Brain microvascular endothelial cell (primary cell): ENCODE data around the gene EFNB2.

Source experiments
- DNase-seq: peaks from one replicate; pipeline ENCODE4 v3.0.0-alpha.2; 2020
- H3K27ac ChIP-seq: fragments of 250-450 bp; sonication (Bioruptor Pico); 2 replicates; pipeline ENCODE4 v1.5.1; 2020; ENCODE audit warnings: mild to moderate bottlenecking, moderate library complexity
- H3K27me3 ChIP-seq: fragments of 250-450 bp; sonication (Bioruptor Pico); replicated peaks from 2 replicates; pipeline ENCODE4 v1.5.1; 2020; ENCODE audit warnings: mild to moderate bottlenecking
- H3K36me3 ChIP-seq: fragments of 250-450 bp; sonication (Bioruptor Pico); replicated peaks from 2 replicates; pipeline ENCODE4 v1.5.1; 2020; ENCODE audit warnings: mild to moderate bottlenecking
- H3K4me3 ChIP-seq: 2 replicates; pipeline ENCODE4 v1.5.1; 2011; ENCODE audit warnings: low read depth, mild to moderate bottlenecking, control low read depth, low read length, moderate library complexity
- in situ Hi-C: cut with HindIII; loops from 2 replicates; pipeline ENCODE4 v1.10.0; 2017; ENCODE audit warnings: low sequenced_read_pairs, low pct_ligation_motif_present
- TF ChIP-seq, protein P1 (sequence below): IDR thresholded peaks from 2 replicates; pipeline ENCODE4 v1.5.1; 2011; ENCODE audit warnings: low read depth, mild to moderate bottlenecking, moderate library complexity, low read length, control low read depth, inconsistent platforms; ENCODE audit errors: missing control alignments

EFNB2 gene

DNA sequence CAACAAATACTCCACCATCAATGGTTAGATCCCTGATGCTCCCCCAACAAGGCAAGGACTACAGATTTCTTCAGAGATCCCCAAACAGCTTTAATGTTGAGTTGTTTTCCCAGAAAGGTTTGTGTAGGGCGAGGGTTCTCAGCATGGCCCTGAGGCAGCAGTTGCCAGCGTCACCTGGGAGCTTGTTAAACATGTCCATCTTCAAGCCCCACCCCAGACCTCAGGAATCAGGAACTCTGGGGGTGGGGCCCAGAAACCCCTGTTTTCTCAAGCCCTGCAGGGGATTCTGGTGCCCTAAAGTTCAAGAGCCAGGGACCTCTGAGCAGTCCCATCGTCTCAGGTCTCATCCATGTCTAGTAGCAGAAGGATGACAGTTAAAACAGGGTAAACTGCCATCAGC is 9.6 kb downstream of the EFNB2 start:
- TF ChIP-seq, protein P1, sequence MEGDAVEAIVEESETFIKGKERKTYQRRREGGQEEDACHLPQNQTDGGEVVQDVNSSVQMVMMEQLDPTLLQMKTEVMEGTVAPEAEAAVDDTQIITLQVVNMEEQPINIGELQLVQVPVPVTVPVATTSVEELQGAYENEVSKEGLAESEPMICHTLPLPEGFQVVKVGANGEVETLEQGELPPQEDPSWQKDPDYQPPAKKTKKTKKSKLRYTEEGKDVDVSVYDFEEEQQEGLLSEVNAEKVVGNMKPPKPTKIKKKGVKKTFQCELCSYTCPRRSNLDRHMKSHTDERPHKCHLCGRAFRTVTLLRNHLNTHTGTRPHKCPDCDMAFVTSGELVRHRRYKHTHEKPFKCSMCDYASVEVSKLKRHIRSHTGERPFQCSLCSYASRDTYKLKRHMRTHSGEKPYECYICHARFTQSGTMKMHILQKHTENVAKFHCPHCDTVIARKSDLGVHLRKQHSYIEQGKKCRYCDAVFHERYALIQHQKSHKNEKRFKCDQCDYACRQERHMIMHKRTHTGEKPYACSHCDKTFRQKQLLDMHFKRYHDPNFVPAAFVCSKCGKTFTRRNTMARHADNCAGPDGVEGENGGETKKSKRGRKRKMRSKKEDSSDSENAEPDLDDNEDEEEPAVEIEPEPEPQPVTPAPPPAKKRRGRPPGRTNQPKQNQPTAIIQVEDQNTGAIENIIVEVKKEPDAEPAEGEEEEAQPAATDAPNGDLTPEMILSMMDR: no peak
- Histone ChIP-seq H3K27ac (no peak overlapping the region), H3K36me3 (no peaks in the 10 kb centered on the region), H3K4me3 (no peak overlapping the region), H3K27me3 (no peaks in the 10 kb centered on the region)
- no peak for DNase-seq
- in situ Hi-C loops: no loop called here

DNA sequence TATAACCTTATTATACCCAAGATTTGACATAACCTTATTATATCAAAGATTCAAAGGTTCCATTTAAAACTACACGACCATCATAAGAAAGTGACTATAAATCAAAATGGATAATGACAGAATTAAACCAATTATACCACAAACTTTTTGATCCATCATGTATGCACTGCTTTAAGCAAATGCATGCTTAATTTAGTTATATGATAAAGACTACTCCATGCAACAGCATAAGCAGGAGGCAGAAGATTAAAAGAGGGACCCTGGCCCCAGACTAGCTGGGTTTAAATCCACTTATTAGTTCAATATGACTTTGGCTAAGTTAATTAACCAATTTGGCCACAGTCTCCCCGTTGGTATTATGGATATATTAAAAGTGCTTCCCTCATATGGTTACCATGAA is 11.4 kb downstream of the EFNB2 start:
- no peak overlapping the region for H3K27ac ChIP-seq
- no peaks in the 10 kb centered on the region for H3K36me3 ChIP-seq
- in situ Hi-C loops: no loop called here
- no peak overlapping the region for H3K4me3 ChIP-seq
- TF ChIP-seq, protein P1: no peak
- no peaks in the 10 kb centered on the region for H3K27me3 ChIP-seq
- DNase-seq: no peak

DNA sequence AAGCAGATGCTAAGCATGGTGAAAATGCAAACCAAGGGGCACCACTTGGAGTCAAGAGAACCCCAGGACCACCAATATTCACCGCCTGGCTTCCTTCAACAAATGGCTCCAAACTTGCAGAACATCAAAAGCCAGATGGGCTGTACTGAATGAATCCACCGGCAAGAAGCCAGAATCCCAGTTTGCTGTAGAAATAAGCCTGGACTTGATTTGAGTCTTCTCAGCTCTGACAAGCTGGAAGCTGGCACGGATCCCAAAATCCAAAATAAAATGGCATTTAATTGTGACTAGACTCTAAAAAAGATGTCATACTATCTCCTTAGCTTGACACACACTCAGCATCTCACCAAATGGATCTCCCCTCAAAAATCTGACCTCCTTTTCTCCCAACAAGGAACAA is 11.9 kb downstream of the EFNB2 start:
- Histone ChIP-seq H3K27ac (no peak overlapping the region), H3K4me3 (no peak overlapping the region), H3K27me3 (no peaks in the 10 kb centered on the region), H3K36me3 (no peaks in the 10 kb centered on the region)
- TF ChIP-seq, protein P1: no peak
- no peak for DNase-seq
- in situ Hi-C loops: no loop called here

DNA sequence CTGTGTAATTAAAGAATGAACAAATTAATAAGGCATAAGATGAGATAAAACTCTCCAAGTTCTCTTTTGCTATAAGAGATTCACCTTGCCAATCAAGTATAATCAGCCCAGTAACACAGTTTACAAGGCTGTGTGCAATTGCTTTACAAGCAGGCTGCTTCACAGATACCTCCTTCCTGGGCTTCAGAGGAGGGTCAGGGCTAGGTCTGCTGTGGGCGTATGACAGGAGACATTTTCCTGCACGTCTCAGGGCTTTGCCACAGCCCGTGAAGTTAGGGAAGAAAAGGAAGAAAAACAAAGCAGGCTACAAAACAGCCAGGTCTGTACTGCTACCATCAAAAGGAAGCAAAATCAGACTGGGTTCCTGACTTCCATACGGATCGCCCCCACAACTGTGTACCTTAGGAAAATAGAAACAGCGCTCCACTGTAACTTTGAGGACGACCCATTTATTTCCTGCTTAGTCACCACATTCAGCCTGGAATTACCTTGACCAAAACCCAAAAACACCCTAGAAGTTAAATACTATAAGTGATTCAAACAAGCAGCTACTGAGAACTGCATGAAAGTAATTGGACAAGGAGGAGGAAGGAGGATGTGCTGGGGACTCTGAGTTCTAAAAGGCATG is 12.4 kb downstream of the EFNB2 start:
- TF ChIP-seq, protein P1: no peak

DNA sequence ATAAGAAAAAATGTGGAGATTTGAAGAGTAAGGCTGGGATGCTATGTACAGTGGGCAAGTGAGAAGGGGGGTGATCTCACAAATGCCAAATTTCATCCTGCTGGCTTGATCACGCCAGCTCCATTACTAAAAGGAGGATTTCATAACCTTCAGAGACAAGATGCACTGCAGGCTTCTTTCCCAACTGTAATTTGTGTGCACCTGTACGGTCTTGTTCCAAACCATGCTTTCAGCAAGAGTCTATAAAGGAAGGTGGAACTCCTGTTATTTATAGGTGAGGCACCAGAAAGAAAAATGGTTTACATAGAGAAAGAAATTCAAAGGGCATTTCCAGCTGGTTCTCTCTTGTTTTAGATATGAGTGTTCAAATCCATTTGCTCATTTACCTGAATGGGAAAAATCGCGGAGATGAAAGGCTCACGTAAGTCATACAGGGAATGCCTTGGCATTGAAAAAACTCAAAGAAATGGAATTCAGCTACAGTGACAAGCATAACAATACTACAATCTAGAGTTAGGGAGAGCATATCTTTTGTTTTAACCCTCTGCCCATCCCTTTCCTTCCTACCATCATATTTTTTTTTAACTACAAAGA is 13.3 kb downstream of the EFNB2 start:
- H3K36me3 ChIP-seq: no peaks in the 10 kb centered on the region
- no peak overlapping the region for H3K4me3 ChIP-seq
- no peak overlapping the region for H3K27ac ChIP-seq
- no peak for DNase-seq
- TF ChIP-seq, protein P1: no peak
- in situ Hi-C loops: no loop called here
- no peaks in the 10 kb centered on the region for H3K27me3 ChIP-seq

More for the DNA sequence above, 12.4 kb downstream of the EFNB2 start:
- no peaks in the 10 kb centered on the region for H3K36me3 ChIP-seq
- H3K4me3 ChIP-seq: no peak overlapping the region
- in situ Hi-C loops: no loop called here
- peak; percentile 17 for DNase-seq
- no peaks in the 10 kb centered on the region for H3K27me3 ChIP-seq
- no peak overlapping the region for H3K27ac ChIP-seq

DNA sequence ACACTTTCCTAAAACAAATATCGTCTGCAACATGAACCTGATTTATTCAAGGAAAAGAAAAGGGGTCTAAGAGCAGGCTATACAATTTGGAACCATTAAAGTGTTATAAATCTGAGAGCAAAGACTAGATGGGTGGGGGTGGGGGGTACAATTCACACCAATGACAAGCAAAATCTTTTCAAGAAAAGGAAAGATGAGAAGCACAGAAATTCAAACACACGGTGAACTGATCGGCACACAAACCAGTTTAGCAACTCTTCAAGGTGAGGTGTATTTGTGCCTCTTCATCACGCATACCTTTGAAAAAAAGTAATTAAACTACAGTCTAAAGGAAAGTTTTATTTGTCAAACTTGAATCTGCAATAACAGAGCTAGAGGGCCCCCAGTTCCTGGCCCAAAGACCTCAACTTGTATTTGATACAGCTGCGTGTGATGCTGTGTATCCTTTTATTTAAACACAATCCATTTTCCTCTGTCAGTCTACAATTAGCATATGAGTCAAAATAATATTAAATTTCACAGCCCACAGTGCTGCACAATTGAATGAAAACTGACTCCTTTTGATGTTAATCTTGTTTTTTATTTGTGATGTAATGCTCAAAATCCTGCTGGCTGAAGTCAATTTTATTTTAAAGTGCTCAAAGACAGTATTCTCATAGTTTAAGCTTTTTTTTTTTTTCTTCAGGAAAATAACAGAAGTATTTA is 14.2 kb downstream of the EFNB2 start:
- H3K27ac ChIP-seq: no peak overlapping the region
- no peak for DNase-seq
- in situ Hi-C loops: no loop called here

More for the DNA sequence above, 14.2 kb downstream of the EFNB2 start:
- TF ChIP-seq, protein P1: no peak
- no peaks in the 10 kb centered on the region for H3K36me3 ChIP-seq
- no peaks in the 10 kb centered on the region for H3K27me3 ChIP-seq
- no peak overlapping the region for H3K4me3 ChIP-seq
